H9 (cell line): Measurements from ENCODE around the gene MGAT5B. TPM values are rescaled to one million over a fixed set of nuclear protein-coding genes. Genes with fewer than 3 reads are reported as not detected.

Source experiments
- DNase-seq: peaks from one replicate; pipeline ENCODE4 v3.0.0-alpha.2; 2017
- H2AFZ ChIP-seq: one replicate; pipeline ENCODE4 v1.6.1; 2013; ENCODE audit warnings: mild to moderate bottlenecking, low read length, control low read depth, moderate library complexity
- H2AK5ac ChIP-seq: 2 replicates; pipeline ENCODE4 v1.6.1; 2013; ENCODE audit warnings: low read length, control low read depth, mixed read lengths; ENCODE audit not compliant: insufficient read length
- H2BK120ac ChIP-seq: one replicate; pipeline ENCODE4 v1.6.1; 2013; ENCODE audit warnings: low read depth, mild to moderate bottlenecking, low read length, control low read depth, inconsistent platforms; ENCODE audit not compliant: poor library complexity, severe bottlenecking
- H2BK12ac ChIP-seq: 2 replicates; pipeline ENCODE4 v1.6.1; 2013; ENCODE audit warnings: low read length, control low read depth, mixed read lengths, low read depth; ENCODE audit not compliant: insufficient read length
- H2BK15ac ChIP-seq: 2 replicates; pipeline ENCODE4 v1.6.1; 2013; ENCODE audit warnings: low read depth, low read length, control low read depth
- H2BK20ac ChIP-seq: one replicate; pipeline ENCODE4 v1.6.1; 2013; ENCODE audit warnings: low read depth, mild to moderate bottlenecking, low read length, control low read depth, inconsistent platforms; ENCODE audit not compliant: poor library complexity, severe bottlenecking
- H2BK5ac ChIP-seq: 2 replicates; pipeline ENCODE4 v1.6.1; 2013; ENCODE audit warnings: low read length, control low read depth, mixed read lengths; ENCODE audit not compliant: insufficient read length
- H3K14ac ChIP-seq: 2 replicates; pipeline ENCODE4 v1.6.1; 2013; ENCODE audit warnings: low read length, control low read depth; ENCODE audit not compliant: insufficient read depth
- H3K18ac ChIP-seq: 2 replicates; pipeline ENCODE4 v1.6.1; 2013; ENCODE audit warnings: low read depth, mild to moderate bottlenecking, mixed read lengths, low read length, control low read depth; ENCODE audit not compliant: insufficient read length
- H3K23ac ChIP-seq: 2 replicates; pipeline ENCODE4 v1.6.1; 2013; ENCODE audit warnings: low read length, control low read depth, mixed read lengths, low read depth; ENCODE audit not compliant: insufficient read length
- H3K23me2 ChIP-seq: 2 replicates; pipeline ENCODE4 v1.6.1; 2013; ENCODE audit warnings: low read depth, mild to moderate bottlenecking, mixed read lengths, low read length, control low read depth; ENCODE audit not compliant: insufficient read length, poor library complexity, severe bottlenecking
- H3K27ac ChIP-seq: 2 replicates; pipeline ENCODE4 v1.5.1; 2013; ENCODE audit warnings: low read length, control low read depth, mixed read lengths, low read depth; ENCODE audit not compliant: insufficient read length
- H3K27me3 ChIP-seq: 2 replicates; pipeline ENCODE4 v1.6.1; 2013; ENCODE audit warnings: low read length, control low read depth, inconsistent platforms; ENCODE audit not compliant: insufficient read depth
- H3K4ac ChIP-seq: 2 replicates; pipeline ENCODE4 v1.6.1; 2013; ENCODE audit warnings: low read depth, mild to moderate bottlenecking, control low read depth, inconsistent platforms, low read length, moderate library complexity
- H3K4me1 ChIP-seq: 2 replicates; pipeline ENCODE4 v1.6.1; 2013; ENCODE audit warnings: low read length, control low read depth, inconsistent platforms; ENCODE audit not compliant: insufficient read depth
- H3K4me2 ChIP-seq: 2 replicates; pipeline ENCODE4 v1.6.1; 2013; ENCODE audit warnings: low read length, control low read depth, mixed read lengths; ENCODE audit not compliant: insufficient read length, insufficient read depth
- H3K56ac ChIP-seq: 2 replicates; pipeline ENCODE4 v1.6.1; 2013; ENCODE audit warnings: low read depth, mild to moderate bottlenecking, mixed read lengths, low read length, control low read depth; ENCODE audit not compliant: insufficient read length
- H3K79me1 ChIP-seq: 2 replicates; pipeline ENCODE4 v1.6.1; 2013; ENCODE audit warnings: low read depth, mild to moderate bottlenecking, moderate library complexity, low read length, control low read depth, inconsistent platforms; ENCODE audit not compliant: insufficient read depth, poor library complexity, severe bottlenecking
- H3K79me2 ChIP-seq: 2 replicates; pipeline ENCODE4 v1.6.1; 2013; ENCODE audit warnings: low read length, control low read depth, inconsistent platforms; ENCODE audit not compliant: insufficient read depth
- H3K9ac ChIP-seq: 2 replicates; pipeline ENCODE4 v1.6.1; 2013; ENCODE audit warnings: low read length, control low read depth, mixed read lengths; ENCODE audit not compliant: insufficient read length; ENCODE audit errors: extremely low read depth
- H3K9me3 ChIP-seq: one replicate; pipeline ENCODE4 v1.6.1; 2013; ENCODE audit warnings: low read depth, low read length, inconsistent platforms; ENCODE audit not compliant: control insufficient read depth
- H3T11ph ChIP-seq: one replicate; pipeline ENCODE4 v1.6.1; 2013; ENCODE audit warnings: mild to moderate bottlenecking, low read length, control low read depth, inconsistent platforms
- H4K20me1 ChIP-seq: one replicate; pipeline ENCODE4 v1.6.1; 2013; ENCODE audit not compliant: control insufficient read depth, insufficient read length, insufficient read depth
- H4K5ac ChIP-seq: 2 replicates; pipeline ENCODE4 v1.6.1; 2013; ENCODE audit warnings: low read depth, mild to moderate bottlenecking, mixed read lengths, low read length, control low read depth; ENCODE audit not compliant: insufficient read length
- H4K8ac ChIP-seq: replicated peaks from 2 replicates; pipeline ENCODE4 v1.6.1; 2013; ENCODE audit warnings: low read length, control low read depth, mixed read lengths, low read depth; ENCODE audit not compliant: insufficient read length
- H4K91ac ChIP-seq: 2 replicates; pipeline ENCODE4 v1.6.1; 2013; ENCODE audit warnings: low read depth, mild to moderate bottlenecking, moderate library complexity, mixed read lengths, low read length, control low read depth; ENCODE audit not compliant: insufficient read length
- H3K27ac Mint-ChIP-seq, 3 experiments: 2 replicates in 2 of 3; 3 replicates in 1 of 3; pipeline ENCODE4 v1.8.0; 2020 to 2021; ENCODE audit warnings: mixed read lengths in 3 of 3, mild to moderate bottlenecking in 1 of 3, moderate library complexity in 1 of 3
- H3K27me3 Mint-ChIP-seq: 2 replicates; pipeline ENCODE4 v1.8.0; 2021; ENCODE audit warnings: low read depth, mild to moderate bottlenecking, moderate library complexity, mixed read lengths
- H3K36me3 Mint-ChIP-seq, 3 experiments: 2 replicates in 2 of 3; 3 replicates in 1 of 3; pipeline ENCODE4 v1.8.0; 2020 to 2021; ENCODE audit warnings: low read depth in 3 of 3, mixed read lengths in 3 of 3; ENCODE audit not compliant: insufficient read depth in 1 of 3
- H3K4me1 Mint-ChIP-seq, 2 experiments: 2 replicates each; pipeline ENCODE4 v1.8.0; 2020; ENCODE audit warnings: mixed read lengths in 2 of 2
- H3K4me3 Mint-ChIP-seq, 2 experiments: 2 replicates in 1 of 2; 3 replicates in 1 of 2; pipeline ENCODE4 v1.8.0; 2020 to 2021; ENCODE audit warnings: mild to moderate bottlenecking in 2 of 2, mixed read lengths in 2 of 2, moderate library complexity in 1 of 2
- H3K9me3 Mint-ChIP-seq, 2 experiments: 2 replicates in 1 of 2; 3 replicates in 1 of 2; pipeline ENCODE4 v1.8.0; 2020; ENCODE audit warnings: mild to moderate bottlenecking in 2 of 2, mixed read lengths in 2 of 2, moderate library complexity in 1 of 2
- CTCF ChIP-seq: fragments of 200-600 bp; sonication (generic); conservative IDR thresholded peaks from 3 replicates; pipeline ENCODE4 v1.8.0; 2021; ENCODE audit warnings: antibody characterized with exemption, mild to moderate bottlenecking
- WGBS: extraction: QIAGEN DNeasy Blood & Tissue Kit; methylation state at CpG from one replicate; pipeline ENCODE4 v1.1.7; 2013; ENCODE audit warnings: missing lambda C conversion rate, low lambda C conversion rate, mixed read lengths; ENCODE audit not compliant: insufficient read length; ENCODE audit errors: extremely low coverage; 5-methylcytosine and 5-hydroxymethylcytosine counted together
- total RNA-seq: library from RNA; stranded (reverse); gene quantifications from 2 replicates; pipeline ENCODE4 v1.2.1, GENCODE V29; 2021

Gene MGAT5B
- total RNA-seq, 1 experiment from 2014 or later: 4.9 TPM

DNA sequence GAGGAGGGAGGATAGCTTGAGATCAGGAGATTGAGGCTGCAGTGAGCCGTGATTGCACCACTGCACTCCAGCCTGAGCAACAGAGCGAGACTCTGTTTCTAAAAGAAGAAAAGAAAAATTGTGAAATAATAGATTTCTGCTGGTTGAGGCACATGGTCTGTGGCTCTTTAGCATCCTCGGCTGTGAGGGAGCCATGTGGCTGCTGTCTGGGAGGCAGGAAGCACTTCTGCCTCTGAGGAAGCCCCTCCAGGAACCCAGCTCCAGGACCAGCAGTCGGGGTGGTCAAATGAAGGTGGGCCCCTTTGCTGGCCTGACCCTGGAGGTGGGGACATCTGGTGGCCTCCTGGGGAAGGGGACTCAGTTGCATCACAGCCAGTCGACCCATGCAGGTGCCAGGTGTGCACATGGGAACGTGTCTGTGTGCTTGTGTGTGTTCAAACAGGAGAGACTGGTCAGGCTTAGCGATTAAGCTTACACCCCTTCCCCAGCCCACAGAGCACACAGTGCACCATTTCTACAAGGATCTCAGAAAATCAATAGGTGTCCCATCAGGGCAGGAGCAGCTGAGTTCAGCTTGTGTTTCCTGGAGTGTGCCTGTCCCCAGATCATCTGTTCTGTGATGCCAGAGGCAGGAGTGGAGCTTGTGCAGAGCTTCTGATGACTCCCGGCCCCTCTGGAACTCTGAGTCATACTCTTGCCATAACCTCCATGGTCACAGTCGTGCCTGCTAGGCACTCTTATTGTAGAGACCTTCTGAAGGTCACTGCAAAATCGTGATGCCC lies 24.3 kb upstream of the MGAT5B start:
- Histone ChIP-seq H3T11ph (no peak overlapping the region), H3K23me2 (peaks cover 19% of the 10 kb centered on the region), H3K27ac (no peak overlapping the region), H2AK5ac (no peak overlapping the region), H3K9me3 (no peaks in the 10 kb centered on the region), H3K56ac (no peak overlapping the region), H4K91ac (no peak overlapping the region), H2BK12ac (no peak overlapping the region), H3K9ac (no peak overlapping the region), H3K23ac (no peak overlapping the region), H4K8ac (no peak overlapping the region), H3K4me1 (peaks cover 11% of the 10 kb centered on the region; the same call in 1 of the 2 replicates), H2BK120ac (no peak overlapping the region), H3K18ac (no peak overlapping the region), H2BK15ac (no peak overlapping the region), H3K79me2 (no peaks in the 10 kb centered on the region), H3K4me2 (no peak overlapping the region), H4K20me1 (no peaks in the 10 kb centered on the region), H3K79me1 (no peaks in the 10 kb centered on the region), H2BK20ac (no peak overlapping the region), H3K27me3 (no peaks in the 10 kb centered on the region; the same call in 1 of the 2 replicates), H4K5ac (no peak overlapping the region), H3K4ac (no peak overlapping the region), H2BK5ac (no peak overlapping the region), H3K14ac (no peak overlapping the region), H2AFZ (no peak overlapping the region)
- H3K4me3 Mint-ChIP-seq: no peak overlapping the region; a peak in 1 of 5 replicates
- H3K9me3 Mint-ChIP-seq: no peaks in the 10 kb centered on the region; a peak in 1 of 5 replicates
- H3K27ac Mint-ChIP-seq: no peak overlapping the region; a peak in 1 of 7 replicates
- DNase-seq: peak; percentile 54
- no CpG with 5 or more reads among the region's 10 CpGs for WGBS
- H3K36me3 Mint-ChIP-seq: no peaks in the 10 kb centered on the region
- peaks cover 51% of the 10 kb centered on the region for H3K27me3 Mint-ChIP-seq
- H3K4me1 Mint-ChIP-seq: peaks cover 41 to 45% of the 10 kb centered on the region in 2 experiments
- peak; percentile 16; the same call in 1 of the 3 replicates for TF ChIP-seq CTCF
